HCT116 (cell line): ENCODE data around the gene RNASEH2A. TPM values are rescaled to one million over a fixed set of nuclear protein-coding genes. Genes with fewer than 3 reads are reported as not detected.
A peak's percentile ranks its signal among the peaks of the same experiment; 100 is the strongest.

ENCODE experiments used
- ATAC-seq: fragments of 200-7000 bp; cut with Tn5 transposase; 2 replicates; pipeline ENCODE4 v1.9.1; 2020; ENCODE audit warnings: mild to moderate bottlenecking, moderate library complexity
- BruUV-seq: library from RNA; stranded (reverse); fragments of 400-500 nt; replicated peaks from 2 replicates; lab custom pipeline; 2021; lab: Mats Ljungman, UMichigan
- CTCF ChIA-PET: fragments of 300-600 bp; sonication (Branson Sonifier 250); formaldehyde crosslinking; loops from one replicate; lab custom pipeline; 2021; ENCODE audit warnings: antibody characterized with exemption; lab: Charles Lee
- POLR2A ChIA-PET: fragments of 300-600, 350-600 bp; sonication (Branson Sonifier 250); formaldehyde crosslinking; loops from one replicate; lab custom pipeline; 2021; ENCODE audit warnings: antibody characterized with exemption; lab: Charles Lee
- RAD21 ChIA-PET, 2 experiments: fragments of 300-600 bp; sonication (Branson Sonifier 250); formaldehyde crosslinking; loops; one replicate each; lab custom pipeline; 2023; ENCODE audit warnings: low total read pairs in 2 of 2; ENCODE audit not compliant: uncharacterized antibody in 2 of 2, unreplicated experiment in 2 of 2, low non-redundant PET in 1 of 2; lab: Charles Lee
- DNase-seq: peaks from one replicate; pipeline ENCODE4 v3.0.0-alpha.2; 2010; ENCODE audit warnings: low read depth, low spot score
- H2AFZ ChIP-seq: fragments of 200-600 bp; shearing (Covaris generic), sonication (generic); 2 replicates; pipeline ENCODE4 v1.6.1; 2017; ENCODE audit warnings: low read depth, mixed run types, mixed read lengths, antibody characterized with exemption, low read length; ENCODE audit not compliant: poor library complexity, severe bottlenecking
- H3K27ac ChIP-seq: 2 replicates; pipeline ENCODE4 v1.5.1; 2012; ENCODE audit warnings: low read depth, low read length
- H3K27me3 ChIP-seq: fragments of 200-600 bp; sonication (generic); 2 replicates; pipeline ENCODE4 v1.6.1; 2016; ENCODE audit warnings: mixed run types, low read length, mixed read lengths; ENCODE audit not compliant: insufficient read depth
- H3K36me3 ChIP-seq, 2 experiments: fragments of 200-500 bp in 1 of 2; fragments of 200-600 bp in 1 of 2; sonication (Bioruptor generic) in 1 of 2; sonication (generic) in 1 of 2; 2 replicates each; pipeline versions ENCODE4 v1.5.1 to v1.6.1; 2014 to 2016; ENCODE audit warnings: low read length in 2 of 2, inconsistent platforms in 1 of 2, mixed read lengths in 1 of 2, mixed run types in 1 of 2; ENCODE audit not compliant: insufficient read depth in 2 of 2, control insufficient read depth in 1 of 2
- H3K4me1 ChIP-seq, 2 experiments: fragments of 200-600 bp in 1 of 2; sonication (generic) in 1 of 2; 2 replicates each; pipeline versions ENCODE4 v1.5.1 to v1.6.1; 2012 to 2017; ENCODE audit warnings: low read length in 2 of 2, inconsistent platforms in 1 of 2, mild to moderate bottlenecking in 1 of 2, mixed read lengths in 1 of 2, mixed run types in 1 of 2, moderate library complexity in 1 of 2; ENCODE audit not compliant: insufficient read depth in 2 of 2, control insufficient read depth in 1 of 2
- H3K4me2 ChIP-seq: fragments of 200-600 bp; sonication (generic); 2 replicates; pipeline ENCODE4 v1.6.1; 2017; ENCODE audit warnings: mixed run types, low read length, mixed read lengths
- H3K4me3 ChIP-seq, 2 experiments: fragments of 200-600 bp in 1 of 2; sonication (generic) in 1 of 2; replicated peaks in 1 of 2; 2 replicates each; pipeline ENCODE4 v1.5.1; 2011 to 2016; ENCODE audit warnings: low read length in 2 of 2, control low read depth in 1 of 2, low read depth in 1 of 2, mild to moderate bottlenecking in 1 of 2, mixed read lengths in 1 of 2, mixed run types in 1 of 2
- H3K79me2 ChIP-seq: fragments of 200-600 bp; sonication (generic); 2 replicates; pipeline ENCODE4 v1.6.1; 2017; ENCODE audit warnings: mild to moderate bottlenecking, mixed run types, low read length, moderate library complexity, mixed read lengths; ENCODE audit not compliant: insufficient read depth
- H3K9ac ChIP-seq: fragments of 200-600 bp; sonication (generic); 2 replicates; pipeline ENCODE4 v1.6.1; 2016; ENCODE audit warnings: low read length, mixed read lengths
- H3K9me2 ChIP-seq: fragments of 200-600 bp; sonication (generic), shearing (Covaris generic); 2 replicates; pipeline ENCODE4 v1.6.1; 2017; ENCODE audit warnings: mixed run types, mild to moderate bottlenecking, moderate library complexity; ENCODE audit not compliant: insufficient read depth
- H3K9me3 ChIP-seq, 2 experiments: fragments of 200-500 bp in 1 of 2; fragments of 200-600 bp in 1 of 2; sonication (Bioruptor generic) in 1 of 2; sonication (generic) in 1 of 2; 2 replicates each; pipeline ENCODE4 v1.6.1; 2014 to 2017; ENCODE audit warnings: low read length in 2 of 2, mixed read lengths in 2 of 2, inconsistent platforms in 1 of 2, low read depth in 1 of 2, mild to moderate bottlenecking in 1 of 2, mixed run types in 1 of 2, moderate library complexity in 1 of 2; ENCODE audit not compliant: control insufficient read depth in 1 of 2, insufficient read depth in 1 of 2
- H4K20me1 ChIP-seq: fragments of 200-600 bp; sonication (generic), shearing (Covaris generic); 2 replicates; pipeline ENCODE4 v1.6.1; 2017; ENCODE audit warnings: mixed run types, mild to moderate bottlenecking, moderate library complexity; ENCODE audit not compliant: insufficient read depth
- CBX3 ChIP-seq: IDR thresholded peaks from 2 replicates; pipeline ENCODE4 v1.6.1; 2012; ENCODE audit warnings: low read depth
- EGR1 ChIP-seq: IDR thresholded peaks from 2 replicates; pipeline ENCODE4 v1.6.1; 2012; ENCODE audit warnings: low read depth
- EZH2 ChIP-seq: fragments of 200-600 bp; sonication (generic); IDR thresholded peaks from 2 replicates; pipeline ENCODE4 v1.6.1; 2017; ENCODE audit warnings: antibody characterized with exemption, mixed run types
- EZH2phosphoT487 ChIP-seq: fragments of 200-600 bp; IDR thresholded peaks from 2 replicates; pipeline ENCODE4 v1.6.1; 2018; ENCODE audit warnings: antibody characterized with exemption, borderline replicate concordance
- FOSL1 ChIP-seq: IDR thresholded peaks from 2 replicates; pipeline ENCODE4 v1.6.1; 2012; ENCODE audit warnings: low read depth
- JUND ChIP-seq: IDR thresholded peaks from 2 replicates; pipeline ENCODE4 v1.6.1; 2012
- POLR2A ChIP-seq: IDR thresholded peaks from 2 replicates; pipeline ENCODE4 v1.7.0; 2011; ENCODE audit warnings: borderline replicate concordance; ENCODE audit not compliant: insufficient read depth, insufficient read length; ENCODE audit errors: extremely low read depth
- POLR2AphosphoS5 ChIP-seq: IDR thresholded peaks from 2 replicates; pipeline ENCODE4 v1.6.1; 2011; ENCODE audit warnings: mild to moderate bottlenecking, low read depth, low read length, moderate library complexity
- RAD21 ChIP-seq: IDR thresholded peaks from 2 replicates; pipeline ENCODE4 v1.6.1; 2012; ENCODE audit warnings: low read depth, mild to moderate bottlenecking
- SIN3A ChIP-seq: IDR thresholded peaks from 2 replicates; pipeline ENCODE4 v1.6.1; 2012; ENCODE audit warnings: low read depth
- SP1 ChIP-seq: IDR thresholded peaks from 2 replicates; pipeline ENCODE4 v1.6.1; 2012; ENCODE audit warnings: low read depth
- SRF ChIP-seq: IDR thresholded peaks from 2 replicates; pipeline ENCODE4 v1.6.1; 2012; ENCODE audit warnings: low read depth
- TCF7L2 ChIP-seq: IDR thresholded peaks from 2 replicates; pipeline ENCODE4 v1.7.0; 2011; ENCODE audit warnings: borderline replicate concordance, inconsistent platforms; ENCODE audit not compliant: insufficient read depth, insufficient read length; ENCODE audit errors: extremely low read depth
- YY1 ChIP-seq: IDR thresholded peaks from 2 replicates; pipeline ENCODE4 v1.6.1; 2011; ENCODE audit warnings: low read length, low read depth, moderate library complexity, mild to moderate bottlenecking; ENCODE audit not compliant: insufficient replicate concordance; ENCODE audit errors: extremely low read depth
- ZFX ChIP-seq: fragments of 450-650 bp; IDR thresholded peaks from 2 replicates; pipeline ENCODE4 v1.6.1; 2017
- intact Hi-C: fragments of 100-400 bp; cut with micrococcal nuclease; formaldehyde crosslinking; loops from 2 replicates; pipeline ENCODE4 v1.10.0; 2022
- total RNA-seq: library from RNA; stranded (reverse); gene quantifications from one replicate; pipeline ENCODE4 v1.2.1, GENCODE V29; 2021; ENCODE audit not compliant: unreplicated experiment
- TF ChIP-seq, protein P1 (sequence below): IDR thresholded peaks from 2 replicates; pipeline ENCODE4 v1.6.1; 2012
- TF ChIP-seq, protein P2 (sequence below): IDR thresholded peaks from 2 replicates; pipeline ENCODE4 v1.6.1; 2011; ENCODE audit warnings: mild to moderate bottlenecking, low read length, moderate library complexity; ENCODE audit not compliant: insufficient replicate concordance; ENCODE audit errors: extremely low read depth
- TF ChIP-seq, protein P3 (sequence below), 3 experiments: fragments of 200-600 bp in 1 of 3; sonication (generic) in 1 of 3; IDR thresholded peaks in 2 of 3; conservative IDR thresholded peaks in 1 of 3; 2 replicates each; pipeline ENCODE4 v1.5.1; 2012 to 2017; ENCODE audit warnings: low read depth in 2 of 3, low read length in 2 of 3, antibody characterized with exemption in 1 of 3, borderline replicate concordance in 1 of 3, control low read depth in 1 of 3, mild to moderate bottlenecking in 1 of 3, mixed read lengths in 1 of 3, mixed run types in 1 of 3, moderate library complexity in 1 of 3; ENCODE audit not compliant: insufficient read depth in 1 of 3
- TF ChIP-seq, protein P4 (sequence below): IDR thresholded peaks from 2 replicates; pipeline ENCODE4 v1.6.1; 2012; ENCODE audit warnings: low read depth

The RNASEH2A gene
- total RNA-seq, 1 experiment from 2014 or later, result 54.5 TPM

DNA sequence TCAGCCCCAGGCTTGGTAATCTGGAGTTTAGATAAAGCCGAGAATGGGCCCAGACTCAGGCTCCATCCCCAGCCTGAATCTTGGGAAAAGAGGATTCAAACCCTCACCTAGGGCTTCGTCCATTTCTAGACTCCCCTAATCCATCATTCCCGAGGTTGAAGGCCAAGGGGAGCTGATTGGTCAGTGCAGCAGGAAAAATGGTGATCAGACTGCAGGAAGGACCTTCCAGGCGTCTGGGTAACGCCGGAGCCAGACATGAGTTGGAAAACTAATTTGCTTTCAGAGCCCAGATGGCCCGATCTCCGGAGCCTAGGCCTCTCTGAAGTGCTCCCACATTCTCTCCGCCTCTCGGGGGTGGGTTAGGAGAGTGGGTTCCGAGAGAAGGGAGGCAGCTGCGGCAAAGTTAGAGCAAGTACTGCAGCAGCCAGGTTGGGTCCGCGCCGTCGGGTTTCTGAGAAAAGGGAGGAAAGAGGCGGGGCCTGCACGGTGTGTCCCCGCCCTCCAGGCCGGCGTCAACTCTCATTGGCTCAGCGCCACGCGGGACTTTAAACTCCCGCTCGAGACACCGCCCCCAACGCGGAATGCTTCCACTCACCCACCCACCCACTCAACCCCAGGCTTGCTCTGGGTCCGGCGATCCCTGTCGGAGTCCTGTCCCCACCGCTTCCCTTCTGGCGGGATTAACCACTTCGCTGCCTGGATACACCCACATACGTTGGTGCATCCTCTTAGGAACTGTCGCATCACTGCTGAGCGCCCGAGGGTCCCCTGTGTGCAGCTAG, 28.8 kb downstream of the RNASEH2A start:
- Histone ChIP-seq H3K9ac (peak overlapping the region; percentile 73), H3K36me3 (no peaks in the 10 kb centered on the region), H3K4me1 (peaks cover 46 to 69% of the 10 kb centered on the region in 2 experiments), H3K9me2 (no peaks in the 10 kb centered on the region), H2AFZ (no peak overlapping the region), H3K4me2 (peak overlapping the region; percentile 93), H3K79me2 (peaks cover 12% of the 10 kb centered on the region; the same call in 1 of the 2 replicates), H3K9me3 (no peaks in the 10 kb centered on the region), H3K27me3 (no peaks in the 10 kb centered on the region), H3K4me3 (peak overlapping the region; percentile 65 to 69), H4K20me1 (no peaks in the 10 kb centered on the region), H3K27ac (peak overlapping the region; percentile 89)
- intact Hi-C loops, result loop anchor here (5.0 kb wide), 2 partner anchors 33 to 118 kb away; partner anchors contain the start of genes PRDX2 and THSD8
- ChIA-PET RAD21 (no interaction called here), CTCF (interaction anchor here (1.3 to 2.6 kb wide), 7 partner anchors 12 to 130 kb away, joined by 3 to 12 read pairs (median 4); no protein-coding TSS in a partner anchor), POLR2A (interaction anchor here (0.8 to 3.0 kb wide), 4 partner anchors 10 to 60 kb away, joined by 3 to 14 read pairs (median 4); partner anchors contain the start of genes JUNB and RNASEH2A)
- ATAC-seq (peak; percentile 37), DNase-seq (peak; percentile 69)
- TSS peak; percentile 84 for BruUV-seq
- TF ChIP-seq EZH2, result no peak
- no peak for TF ChIP-seq TCF7L2
- TF ChIP-seq EZH2phosphoT487, result no peak
- TF ChIP-seq, protein P1, sequence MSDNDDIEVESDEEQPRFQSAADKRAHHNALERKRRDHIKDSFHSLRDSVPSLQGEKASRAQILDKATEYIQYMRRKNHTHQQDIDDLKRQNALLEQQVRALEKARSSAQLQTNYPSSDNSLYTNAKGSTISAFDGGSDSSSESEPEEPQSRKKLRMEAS, result 0 out of 2 replicates have a peak, but pooled peaks have one; percentile 9
- no peak for TF ChIP-seq JUND
- no peak for TF ChIP-seq YY1
- TF ChIP-seq SRF, result no peak
- TF ChIP-seq POLR2A, result no peak
- no peak for TF ChIP-seq FOSL1
- no peak for TF ChIP-seq SIN3A
- TF ChIP-seq, protein P2, sequence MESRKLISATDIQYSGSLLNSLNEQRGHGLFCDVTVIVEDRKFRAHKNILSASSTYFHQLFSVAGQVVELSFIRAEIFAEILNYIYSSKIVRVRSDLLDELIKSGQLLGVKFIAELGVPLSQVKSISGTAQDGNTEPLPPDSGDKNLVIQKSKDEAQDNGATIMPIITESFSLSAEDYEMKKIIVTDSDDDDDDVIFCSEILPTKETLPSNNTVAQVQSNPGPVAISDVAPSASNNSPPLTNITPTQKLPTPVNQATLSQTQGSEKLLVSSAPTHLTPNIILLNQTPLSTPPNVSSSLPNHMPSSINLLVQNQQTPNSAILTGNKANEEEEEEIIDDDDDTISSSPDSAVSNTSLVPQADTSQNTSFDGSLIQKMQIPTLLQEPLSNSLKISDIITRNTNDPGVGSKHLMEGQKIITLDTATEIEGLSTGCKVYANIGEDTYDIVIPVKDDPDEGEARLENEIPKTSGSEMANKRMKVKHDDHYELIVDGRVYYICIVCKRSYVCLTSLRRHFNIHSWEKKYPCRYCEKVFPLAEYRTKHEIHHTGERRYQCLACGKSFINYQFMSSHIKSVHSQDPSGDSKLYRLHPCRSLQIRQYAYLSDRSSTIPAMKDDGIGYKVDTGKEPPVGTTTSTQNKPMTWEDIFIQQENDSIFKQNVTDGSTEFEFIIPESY, result no peak
- no peak for TF ChIP-seq ZFX
- TF ChIP-seq POLR2AphosphoS5, result peak; percentile 67
- TF ChIP-seq CBX3, result no peak
- TF ChIP-seq, protein P3, sequence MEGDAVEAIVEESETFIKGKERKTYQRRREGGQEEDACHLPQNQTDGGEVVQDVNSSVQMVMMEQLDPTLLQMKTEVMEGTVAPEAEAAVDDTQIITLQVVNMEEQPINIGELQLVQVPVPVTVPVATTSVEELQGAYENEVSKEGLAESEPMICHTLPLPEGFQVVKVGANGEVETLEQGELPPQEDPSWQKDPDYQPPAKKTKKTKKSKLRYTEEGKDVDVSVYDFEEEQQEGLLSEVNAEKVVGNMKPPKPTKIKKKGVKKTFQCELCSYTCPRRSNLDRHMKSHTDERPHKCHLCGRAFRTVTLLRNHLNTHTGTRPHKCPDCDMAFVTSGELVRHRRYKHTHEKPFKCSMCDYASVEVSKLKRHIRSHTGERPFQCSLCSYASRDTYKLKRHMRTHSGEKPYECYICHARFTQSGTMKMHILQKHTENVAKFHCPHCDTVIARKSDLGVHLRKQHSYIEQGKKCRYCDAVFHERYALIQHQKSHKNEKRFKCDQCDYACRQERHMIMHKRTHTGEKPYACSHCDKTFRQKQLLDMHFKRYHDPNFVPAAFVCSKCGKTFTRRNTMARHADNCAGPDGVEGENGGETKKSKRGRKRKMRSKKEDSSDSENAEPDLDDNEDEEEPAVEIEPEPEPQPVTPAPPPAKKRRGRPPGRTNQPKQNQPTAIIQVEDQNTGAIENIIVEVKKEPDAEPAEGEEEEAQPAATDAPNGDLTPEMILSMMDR (IDR thresholded peaks at IDR 0.05 in 2 of 3, conservative IDR thresholded peaks at IDR 0.05 in 1 of 3; ENCODE audit: borderline replicate concordance in 1 of 3, insufficient read depth in 1 of 3, low read depth in 2 of 3, low read length in 2 of 3), result no peak
- TF ChIP-seq, protein P4, sequence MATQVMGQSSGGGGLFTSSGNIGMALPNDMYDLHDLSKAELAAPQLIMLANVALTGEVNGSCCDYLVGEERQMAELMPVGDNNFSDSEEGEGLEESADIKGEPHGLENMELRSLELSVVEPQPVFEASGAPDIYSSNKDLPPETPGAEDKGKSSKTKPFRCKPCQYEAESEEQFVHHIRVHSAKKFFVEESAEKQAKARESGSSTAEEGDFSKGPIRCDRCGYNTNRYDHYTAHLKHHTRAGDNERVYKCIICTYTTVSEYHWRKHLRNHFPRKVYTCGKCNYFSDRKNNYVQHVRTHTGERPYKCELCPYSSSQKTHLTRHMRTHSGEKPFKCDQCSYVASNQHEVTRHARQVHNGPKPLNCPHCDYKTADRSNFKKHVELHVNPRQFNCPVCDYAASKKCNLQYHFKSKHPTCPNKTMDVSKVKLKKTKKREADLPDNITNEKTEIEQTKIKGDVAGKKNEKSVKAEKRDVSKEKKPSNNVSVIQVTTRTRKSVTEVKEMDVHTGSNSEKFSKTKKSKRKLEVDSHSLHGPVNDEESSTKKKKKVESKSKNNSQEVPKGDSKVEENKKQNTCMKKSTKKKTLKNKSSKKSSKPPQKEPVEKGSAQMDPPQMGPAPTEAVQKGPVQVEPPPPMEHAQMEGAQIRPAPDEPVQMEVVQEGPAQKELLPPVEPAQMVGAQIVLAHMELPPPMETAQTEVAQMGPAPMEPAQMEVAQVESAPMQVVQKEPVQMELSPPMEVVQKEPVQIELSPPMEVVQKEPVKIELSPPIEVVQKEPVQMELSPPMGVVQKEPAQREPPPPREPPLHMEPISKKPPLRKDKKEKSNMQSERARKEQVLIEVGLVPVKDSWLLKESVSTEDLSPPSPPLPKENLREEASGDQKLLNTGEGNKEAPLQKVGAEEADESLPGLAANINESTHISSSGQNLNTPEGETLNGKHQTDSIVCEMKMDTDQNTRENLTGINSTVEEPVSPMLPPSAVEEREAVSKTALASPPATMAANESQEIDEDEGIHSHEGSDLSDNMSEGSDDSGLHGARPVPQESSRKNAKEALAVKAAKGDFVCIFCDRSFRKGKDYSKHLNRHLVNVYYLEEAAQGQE, result no peak
- TF ChIP-seq SP1, result no peak
- 0 out of 2 replicates have a peak, but pooled peaks have one; percentile 42 for TF ChIP-seq EGR1
- TF ChIP-seq RAD21, result no peak
